HT-29 (cell line): ENCODE results near the gene ELFN2. TPM values are rescaled to one million over a fixed set of nuclear protein-coding genes. Genes with fewer than 3 reads are reported as not detected.
"Not testable (repeated sequence)": the region's sequence is repeated elsewhere in the genome, so short reads cannot be mapped to it uniquely, and the experiment has no call there.

ENCODE experiments used
- DNase-seq: peaks from one replicate; pipeline ENCODE4 v3.0.0-alpha.2; 2015; ENCODE audit warnings: low spot score
- total RNA-seq: library from RNA; depleted of rRNA; stranded (reverse); fragments of >200 nt; shearing (Covaris generic); gene quantifications from 2 replicates; pipeline ENCODE4 v1.2.3, GENCODE V29; 2014

ELFN2 gene
- total RNA-seq, 1 experiment from 2014 or later = not detected

- DNase-seq = no peak
These were observed 91.5 kb downstream of the ELFN2 start for GRCh38 chr22:37335806-37336199.

- DNase-seq = no peak
These were observed 92.1 kb downstream of the ELFN2 start for GRCh38 chr22:37334859-37335805.

GRCh38 chr22:37334461-37334858 is 92.8 kb downstream of the ELFN2 start:
- no peak for DNase-seq

GRCh38 chr22:37333724-37334460 is 93.4 kb downstream of the ELFN2 start:
- DNase-seq = no peak

GRCh38 chr22:37331856-37332536 is 95.3 kb downstream of the ELFN2 start:
- no peak for DNase-seq

GRCh38 chr22:37331034-37331428 is 96.2 kb downstream of the ELFN2 start:
- DNase-seq = no peak

- DNase-seq = peak; percentile 86
These were observed 96.9 kb downstream of the ELFN2 start for GRCh38 chr22:37330200-37331033.

GRCh38 chr22:37329238-37330140 is 97.8 kb downstream of the ELFN2 start:
- no peak for DNase-seq

GRCh38 chr22:37328538-37329237 is 98.6 kb downstream of the ELFN2 start:
- DNase-seq = not testable (repeated sequence)

- peak; percentile 29 for DNase-seq
These were observed 99.3 kb downstream of the ELFN2 start for GRCh38 chr22:37328017-37328416.

- peak; percentile 13 for DNase-seq
These were observed 100.6 kb downstream of the ELFN2 start for GRCh38 chr22:37326726-37327125.

- no peak for DNase-seq
These were observed 102.3 kb downstream of the ELFN2 start for GRCh38 chr22:37325039-37325395.

- no peak for DNase-seq
These were observed 102.8 kb downstream of the ELFN2 start for GRCh38 chr22:37324340-37325038.

- no peak for DNase-seq
These were observed 106.3 kb downstream of the ELFN2 start for GRCh38 chr22:37320726-37321677.

GRCh38 chr22:37319469-37319868 is 107.8 kb downstream of the ELFN2 start:
- no peak for DNase-seq

GRCh38 chr22:37318364-37319109 is 108.7 kb downstream of the ELFN2 start:
- no peak for DNase-seq
